ENCODE data around the gene LILRB5.

GRCh38 chr19:54218960-54219661 is 38.0 kb downstream of the LILRB5 start:
- TF ChIP-seq BRF1 (IDR thresholded peaks at IDR 0.05; ENCODE audit: borderline replicate concordance, extremely low read depth, insufficient read length) (no peak), EP300 (IDR thresholded peaks at IDR 0.05; ENCODE audit: low read length) (no peak), CTCF (IDR thresholded peaks at IDR 0.05 in 2 of 3, conservative IDR thresholded peaks at IDR 0.05 in 1 of 3; ENCODE audit: insufficient read depth in 2 of 3, low read depth in 1 of 3, low read length in 3 of 3) (no peak), JUNB (CRISPR knock-in tag; conservative IDR thresholded peaks at IDR 0.05) (no peak)
